GM06990 (cell line): ENCODE measurements around the gene ATP2B3.

Experiments
- DNase-seq: peaks from one replicate; pipeline ENCODE4 v3.0.0-alpha.2; 2011; ENCODE audit not compliant: insufficient read length; ENCODE audit errors: extremely low read depth
- H3K27me3 ChIP-seq: replicated peaks from 2 replicates; pipeline ENCODE4 v1.6.0; 2011; ENCODE audit warnings: low read length; ENCODE audit not compliant: control insufficient read depth, insufficient read depth
- H3K36me3 ChIP-seq: 2 replicates; pipeline ENCODE4 v1.5.1; 2011; ENCODE audit warnings: low read length; ENCODE audit not compliant: control insufficient read depth, insufficient read depth
- H3K4me3 ChIP-seq: replicated peaks from 2 replicates; pipeline ENCODE4 v1.5.1; 2011; ENCODE audit warnings: low read depth, mild to moderate bottlenecking, control low read depth, low read length
- TF ChIP-seq, protein P1 (sequence below): IDR thresholded peaks from 2 replicates; pipeline ENCODE4 v1.5.1; 2011; ENCODE audit warnings: low read length, control low read depth, mild to moderate bottlenecking, inconsistent platforms; ENCODE audit not compliant: insufficient read depth, poor library complexity, severe bottlenecking

The ATP2B3 gene

GRCh38 chrX:153523269-153523668, 5.8 kb downstream of the ATP2B3 start:
- TF ChIP-seq, protein P1, sequence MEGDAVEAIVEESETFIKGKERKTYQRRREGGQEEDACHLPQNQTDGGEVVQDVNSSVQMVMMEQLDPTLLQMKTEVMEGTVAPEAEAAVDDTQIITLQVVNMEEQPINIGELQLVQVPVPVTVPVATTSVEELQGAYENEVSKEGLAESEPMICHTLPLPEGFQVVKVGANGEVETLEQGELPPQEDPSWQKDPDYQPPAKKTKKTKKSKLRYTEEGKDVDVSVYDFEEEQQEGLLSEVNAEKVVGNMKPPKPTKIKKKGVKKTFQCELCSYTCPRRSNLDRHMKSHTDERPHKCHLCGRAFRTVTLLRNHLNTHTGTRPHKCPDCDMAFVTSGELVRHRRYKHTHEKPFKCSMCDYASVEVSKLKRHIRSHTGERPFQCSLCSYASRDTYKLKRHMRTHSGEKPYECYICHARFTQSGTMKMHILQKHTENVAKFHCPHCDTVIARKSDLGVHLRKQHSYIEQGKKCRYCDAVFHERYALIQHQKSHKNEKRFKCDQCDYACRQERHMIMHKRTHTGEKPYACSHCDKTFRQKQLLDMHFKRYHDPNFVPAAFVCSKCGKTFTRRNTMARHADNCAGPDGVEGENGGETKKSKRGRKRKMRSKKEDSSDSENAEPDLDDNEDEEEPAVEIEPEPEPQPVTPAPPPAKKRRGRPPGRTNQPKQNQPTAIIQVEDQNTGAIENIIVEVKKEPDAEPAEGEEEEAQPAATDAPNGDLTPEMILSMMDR, result no peak
- Histone ChIP-seq H3K27me3 (no peaks in the 10 kb centered on the region; the same call in 1 of the 2 replicates), H3K36me3 (no peaks in the 10 kb centered on the region), H3K4me3 (no peak overlapping the region)
- no peak for DNase-seq

DNA sequence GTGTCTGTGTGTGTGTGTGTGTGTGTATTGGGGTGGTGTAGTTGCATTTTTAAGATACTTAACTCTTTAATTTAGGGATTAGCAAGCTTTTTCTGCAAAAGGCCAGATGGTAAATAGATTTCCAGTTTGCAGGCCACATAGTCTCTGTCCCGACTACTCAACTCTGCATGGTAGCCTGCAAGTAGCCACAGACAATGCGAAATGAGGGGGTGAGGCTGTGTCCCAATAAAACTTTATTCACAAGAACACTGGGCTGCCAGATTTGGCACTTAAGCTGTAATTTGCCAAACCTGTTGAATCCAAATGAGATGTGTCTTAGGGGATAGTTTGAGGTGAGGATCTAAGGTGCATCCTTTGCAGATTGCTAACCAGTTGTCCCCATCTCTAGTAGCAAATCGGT, 6.8 kb downstream of the ATP2B3 start:
- H3K27me3 ChIP-seq, result no peaks in the 10 kb centered on the region; the same call in 1 of the 2 replicates

DNA sequence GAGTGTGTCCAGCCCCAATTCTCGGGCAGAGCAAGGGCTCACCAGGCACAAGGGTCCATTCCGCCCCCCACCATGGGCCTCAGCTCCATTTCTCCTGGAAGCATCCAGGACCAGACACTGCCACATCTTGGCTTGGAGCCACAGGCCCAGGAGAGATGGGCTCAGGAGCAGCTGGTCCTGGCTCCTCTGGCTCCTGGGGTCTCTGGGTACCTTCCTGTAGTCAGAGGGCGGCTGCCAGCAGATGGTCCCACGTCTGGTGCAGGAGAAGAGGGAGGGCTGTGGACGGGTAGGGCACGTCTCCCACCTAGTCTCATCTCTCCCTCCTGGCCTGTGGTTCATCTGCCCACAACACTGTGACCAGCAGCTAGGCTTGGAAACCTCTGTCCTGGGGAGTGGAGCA, 8.0 kb downstream of the ATP2B3 start:
- Histone ChIP-seq H3K4me3 (no peak overlapping the region), H3K27me3 (no peaks in the 10 kb centered on the region), H3K36me3 (no peaks in the 10 kb centered on the region)
- TF ChIP-seq, protein P1, result no peak
- no peak for DNase-seq

More for the DNA sequence above, 6.8 kb downstream of the ATP2B3 start:
- Histone ChIP-seq H3K4me3 (no peak overlapping the region), H3K36me3 (no peaks in the 10 kb centered on the region)
- TF ChIP-seq, protein P1, result no peak
- no peak for DNase-seq

DNA sequence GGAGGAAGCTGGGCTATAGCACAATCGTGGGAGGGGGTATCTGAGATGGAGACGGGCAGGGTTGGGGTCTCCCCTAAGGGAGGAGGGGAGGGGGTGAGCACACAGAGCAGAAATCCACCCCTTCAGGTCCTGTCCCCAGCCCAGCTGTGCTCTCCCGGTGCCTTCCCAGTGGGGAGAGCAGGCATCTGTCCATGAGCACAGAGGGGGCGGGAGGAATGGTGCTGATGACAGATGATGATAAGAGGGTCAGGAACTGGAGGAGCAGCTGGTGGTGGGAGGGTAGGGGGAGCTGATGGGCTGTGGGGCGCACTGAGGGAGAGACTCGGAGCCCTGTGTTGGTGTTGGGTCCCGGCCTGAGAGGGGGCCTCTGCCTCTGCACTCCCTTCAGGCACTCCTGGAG, 8.6 kb downstream of the ATP2B3 start:
- DNase-seq, result no peak
- Histone ChIP-seq H3K4me3 (no peak overlapping the region), H3K36me3 (no peaks in the 10 kb centered on the region), H3K27me3 (no peaks in the 10 kb centered on the region)
- TF ChIP-seq, protein P1, result no peak

DNA sequence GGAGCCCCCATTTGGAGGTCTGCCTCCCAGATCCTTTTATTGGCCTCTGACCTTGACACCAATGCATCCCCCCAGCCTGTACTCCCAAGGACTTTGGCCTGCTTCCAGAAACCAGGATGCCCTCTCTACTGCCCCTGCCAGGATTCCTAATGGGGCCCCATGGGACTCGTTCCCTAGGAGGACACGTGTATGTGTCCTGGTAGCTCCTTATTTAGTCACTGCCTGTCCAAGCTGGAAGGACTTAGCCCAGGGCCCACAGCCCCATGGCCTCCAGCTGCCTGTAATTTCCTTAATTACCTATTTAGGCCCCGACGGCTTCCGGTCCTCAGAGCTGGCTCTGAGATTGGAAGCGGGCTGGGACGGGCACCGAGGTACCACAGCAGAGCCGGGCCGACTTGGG, 9.4 kb downstream of the ATP2B3 start:
- H3K36me3 ChIP-seq, result no peaks in the 10 kb centered on the region
- H3K4me3 ChIP-seq, result no peak overlapping the region
- no peak for DNase-seq
- H3K27me3 ChIP-seq, result no peaks in the 10 kb centered on the region
- TF ChIP-seq, protein P1, result no peak

DNA sequence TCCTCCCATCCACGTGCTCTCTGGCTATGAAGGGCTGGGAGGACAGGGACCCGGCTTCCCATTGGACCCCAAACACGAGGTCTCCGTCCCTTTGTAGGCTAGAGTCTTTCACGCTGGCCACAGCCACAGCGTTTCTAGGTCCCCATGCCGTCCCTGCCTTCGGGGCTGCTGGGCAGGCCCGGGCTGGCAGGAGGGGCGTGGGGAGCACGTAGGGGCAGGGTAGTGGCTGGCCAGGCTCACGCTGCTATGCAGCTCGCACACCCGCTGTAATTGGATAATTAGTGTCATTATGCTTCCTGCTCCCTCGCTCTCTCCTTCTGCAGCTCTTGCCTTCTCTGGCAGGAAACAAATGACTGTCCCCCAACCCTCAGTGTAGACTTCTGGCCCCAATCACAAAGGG, 9.8 kb downstream of the ATP2B3 start:
- TF ChIP-seq, protein P1, result no peak
- H3K4me3 ChIP-seq, result no peak overlapping the region
- DNase-seq, result no peak
- no peaks in the 10 kb centered on the region for H3K27me3 ChIP-seq
- no peaks in the 10 kb centered on the region for H3K36me3 ChIP-seq
